H1 (cell line): ENCODE data around the gene TAOK1. TPM values are rescaled to one million over a fixed set of nuclear protein-coding genes. Genes with fewer than 3 reads are reported as not detected.

Source experiments
- CTCF ChIA-PET: fragments of 300-600 bp; sonication (Branson Sonifier 250); formaldehyde crosslinking; loops from one replicate; lab custom pipeline; 2021; ENCODE audit not compliant: partially characterized antibody; lab: Charles Lee
- POLR2A ChIA-PET: fragments of 300-600 bp; sonication (Branson Sonifier 250); formaldehyde crosslinking; loops from one replicate; lab custom pipeline; 2021; ENCODE audit warnings: inconsistent platforms; ENCODE audit not compliant: partially characterized antibody; lab: Charles Lee
- DNase-seq, 2 experiments: peaks; one replicate each; pipeline versions ENCODE4 v3.0.0 to v3.0.0-alpha.2; 2010 to 2022; ENCODE audit warnings: low spot score in 2 of 2, low read depth in 1 of 2, mixed read lengths in 1 of 2
- FAIRE-seq: peaks from 2 replicates; lab custom pipeline; 2011; peaks lifted over from hg19 to GRCh38; lab: Jason Lieb, UNC
- H2AFZ ChIP-seq: 2 replicates; pipeline ENCODE4 v1.8.1; 2012; ENCODE audit warnings: low read length, inconsistent platforms
- H2AK5ac ChIP-seq: 2 replicates; pipeline ENCODE4 v1.6.1; 2013; ENCODE audit warnings: low read depth, low read length
- H2BK120ac ChIP-seq: replicated peaks from 2 replicates; pipeline ENCODE3; 2013; ENCODE audit warnings: low read depth, low read length, inconsistent platforms
- H2BK12ac ChIP-seq: 2 replicates; pipeline ENCODE4 v1.6.1; 2013; ENCODE audit warnings: low read depth, low read length
- H2BK15ac ChIP-seq: 2 replicates; pipeline ENCODE4 v1.6.1; 2013; ENCODE audit warnings: low read length
- H2BK20ac ChIP-seq: 2 replicates; pipeline ENCODE4 v1.6.1; 2013; ENCODE audit warnings: low read length
- H2BK5ac ChIP-seq: 2 replicates; pipeline ENCODE4 v1.6.1; 2013; ENCODE audit warnings: low read depth, low read length
- H3K14ac ChIP-seq: 2 replicates; pipeline ENCODE4 v1.6.1; 2013; ENCODE audit warnings: inconsistent platforms; ENCODE audit not compliant: insufficient read length
- H3K18ac ChIP-seq: 2 replicates; pipeline ENCODE4 v1.6.1; 2013; ENCODE audit warnings: low read length; ENCODE audit errors: extremely low read depth
- H3K23ac ChIP-seq: 2 replicates; pipeline ENCODE4 v1.6.1; 2013; ENCODE audit warnings: inconsistent platforms; ENCODE audit not compliant: insufficient read length
- H3K23me2 ChIP-seq: 2 replicates; pipeline ENCODE4 v1.6.1; 2013; ENCODE audit warnings: low read depth, low read length
- H3K27ac ChIP-seq: 2 replicates; pipeline ENCODE4 v1.6.1; 2011; ENCODE audit warnings: low read depth, low read length, inconsistent platforms
- H3K27me3 ChIP-seq, 4 experiments: replicated peaks in 1 of 4; 1 replicate in 1 of 4; 2 replicates in 3 of 4; pipeline versions ENCODE4 v1.6.1 to v1.8.1; 2011 to 2013; ENCODE audit warnings: low read length in 3 of 4, mild to moderate bottlenecking in 3 of 4, inconsistent platforms in 2 of 4, mixed read lengths in 2 of 4, moderate library complexity in 1 of 4; ENCODE audit not compliant: control insufficient read depth in 3 of 4, insufficient read depth in 3 of 4; ENCODE audit errors: extremely low read depth in 1 of 4
- H3K36me3 ChIP-seq, 4 experiments: 2 replicates each; pipeline versions ENCODE4 v1.6.1 to v1.8.1; 2011 to 2013; ENCODE audit warnings: mild to moderate bottlenecking in 4 of 4, low read length in 3 of 4, moderate library complexity in 2 of 4, control low read depth in 1 of 4, inconsistent platforms in 1 of 4; ENCODE audit not compliant: insufficient read depth in 4 of 4, control insufficient read depth in 2 of 4
- H3K4ac ChIP-seq: replicated peaks from 2 replicates; pipeline ENCODE3; 2013; ENCODE audit warnings: low read length, low read depth, mixed read lengths, inconsistent platforms; ENCODE audit not compliant: insufficient read length
- H3K4me1 ChIP-seq, 4 experiments: replicated peaks in 1 of 4; 1 replicate in 1 of 4; 2 replicates in 3 of 4; pipeline versions ENCODE4 v1.6.1 to v1.8.1; 2011 to 2013; ENCODE audit warnings: low read length in 3 of 4, inconsistent platforms in 2 of 4, mixed read lengths in 1 of 4; ENCODE audit not compliant: insufficient read depth in 4 of 4, control insufficient read depth in 3 of 4
- H3K4me2 ChIP-seq, 2 experiments: 2 replicates each; pipeline versions ENCODE4 v1.6.1 to v1.8.1; 2011 to 2013; ENCODE audit warnings: low read depth in 2 of 2, low read length in 2 of 2, control low read depth in 1 of 2, inconsistent platforms in 1 of 2, mild to moderate bottlenecking in 1 of 2; ENCODE audit not compliant: insufficient read depth in 1 of 2
- H3K4me3 ChIP-seq, 4 experiments: fragments of 200-600, 300-600 bp in 1 of 4; sonication (generic), shearing (Covaris generic), sonication (Bioruptor Twin) in 1 of 4; 2 replicates each; pipeline versions ENCODE4 v1.5.1 to v1.8.1; 2011 to 2016; ENCODE audit warnings: low read length in 4 of 4, low read depth in 3 of 4, control low read depth in 2 of 4, inconsistent platforms in 2 of 4, mild to moderate bottlenecking in 2 of 4, mixed read lengths in 1 of 4, moderate library complexity in 1 of 4; ENCODE audit not compliant: insufficient read depth in 2 of 4; ENCODE audit errors: extremely low read depth in 1 of 4
- H3K56ac ChIP-seq: replicated peaks from 2 replicates; pipeline ENCODE3; 2013; ENCODE audit warnings: low read depth, mild to moderate bottlenecking, mixed read lengths, low read length, inconsistent platforms; ENCODE audit not compliant: insufficient read length
- H3K79me1 ChIP-seq: 2 replicates; pipeline ENCODE4 v1.6.1; 2013; ENCODE audit warnings: low read depth, low read length, control low read depth
- H3K79me2 ChIP-seq, 2 experiments: 2 replicates each; pipeline versions ENCODE4 v1.6.1 to v1.8.1; 2012 to 2013; ENCODE audit warnings: low read length in 2 of 2, mild to moderate bottlenecking in 2 of 2, inconsistent platforms in 1 of 2; ENCODE audit not compliant: insufficient read depth in 2 of 2, control insufficient read depth in 1 of 2
- H3K9ac ChIP-seq, 4 experiments: replicated peaks in 1 of 4; 1 replicate in 1 of 4; 2 replicates in 3 of 4; pipeline versions ENCODE4 v1.6.1 to v1.8.1; 2011 to 2013; ENCODE audit warnings: low read depth in 3 of 4, low read length in 3 of 4, control low read depth in 2 of 4, mild to moderate bottlenecking in 2 of 4, moderate library complexity in 2 of 4, inconsistent platforms in 1 of 4; ENCODE audit errors: extremely low read depth in 1 of 4
- H3K9me3 ChIP-seq, 2 experiments: 2 replicates each; pipeline versions ENCODE4 v1.6.1 to v1.8.1; 2012 to 2013; ENCODE audit warnings: mild to moderate bottlenecking in 2 of 2, moderate library complexity in 2 of 2, control low read depth in 1 of 2, inconsistent platforms in 1 of 2, low read depth in 1 of 2, low read length in 1 of 2, mixed read lengths in 1 of 2; ENCODE audit not compliant: insufficient read depth in 2 of 2
- H4K20me1 ChIP-seq, 2 experiments: replicated peaks in 1 of 2; 2 replicates each; pipeline versions ENCODE3 to v1.8.1; 2011 to 2013; ENCODE audit warnings: inconsistent platforms in 2 of 2, low read length in 2 of 2, mild to moderate bottlenecking in 1 of 2; ENCODE audit not compliant: insufficient read depth in 2 of 2, control insufficient read depth in 1 of 2
- H4K5ac ChIP-seq: 2 replicates; pipeline ENCODE4 v1.6.1; 2013; ENCODE audit warnings: low read length, low read depth, mixed read lengths, inconsistent platforms; ENCODE audit not compliant: insufficient read length
- H4K8ac ChIP-seq: 2 replicates; pipeline ENCODE4 v1.8.0; 2013; ENCODE audit warnings: mild to moderate bottlenecking, moderate library complexity, low read length, inconsistent platforms; ENCODE audit not compliant: insufficient read depth; ENCODE audit errors: extremely low read depth
- H4K91ac ChIP-seq: replicated peaks from 2 replicates; pipeline ENCODE3; 2013; ENCODE audit warnings: low read length, mixed read lengths, inconsistent platforms; ENCODE audit not compliant: insufficient read length
- ASH2L ChIP-seq: fragments of 200-600, 300-600 bp; sonication (generic); IDR thresholded peaks from one replicate; pipeline ENCODE4 v1.7.1; 2017; ENCODE audit warnings: low read length
- KDM4A ChIP-seq: IDR thresholded peaks from one replicate; pipeline ENCODE4 v1.7.1; 2012; ENCODE audit warnings: low read depth, mild to moderate bottlenecking, moderate library complexity, low read length, inconsistent platforms; ENCODE audit not compliant: severe bottlenecking
- NRF1 ChIP-seq: IDR thresholded peaks from 2 replicates; pipeline ENCODE4 v1.6.1; 2011; ENCODE audit warnings: mild to moderate bottlenecking, low read depth, low read length, improper control_type of control experiment
- SAP30 ChIP-seq: fragments of 300-600 bp; sonication (generic); IDR thresholded peaks from 2 replicates; pipeline ENCODE4 v1.7.1; 2012; ENCODE audit warnings: low read length, moderate library complexity, mild to moderate bottlenecking, inconsistent platforms; ENCODE audit not compliant: insufficient read depth, insufficient replicate concordance
- SRF ChIP-seq: IDR thresholded peaks from 2 replicates; pipeline ENCODE4 v1.6.1; 2011; ENCODE audit warnings: mild to moderate bottlenecking, low read depth, low read length, moderate library complexity
- TBP ChIP-seq: IDR thresholded peaks from 2 replicates; pipeline ENCODE4 v1.6.1; 2011; ENCODE audit warnings: low read depth, low read length, improper control_type of control experiment
- TCF12 ChIP-seq: IDR thresholded peaks from 2 replicates; pipeline ENCODE4 v1.6.1; 2011; ENCODE audit warnings: low read depth, mild to moderate bottlenecking, low read length
- WGBS, 2 experiments: shearing (Covaris generic) in 1 of 2; methylation state at CpG; one replicate each; pipeline versions ENCODE4 v1.1.6 to v1.1.7; 2013 to 2015; ENCODE audit warnings: low lambda C conversion rate in 2 of 2, mixed read lengths in 2 of 2, inconsistent platforms in 1 of 2, low coverage in 1 of 2, missing lambda C conversion rate in 1 of 2; ENCODE audit not compliant: insufficient replicate concordance in 2 of 2, insufficient coverage in 1 of 2, insufficient read length in 1 of 2; ENCODE audit errors: extremely low coverage in 1 of 2, missing lambda C conversion rate in 1 of 2; 5-methylcytosine and 5-hydroxymethylcytosine counted together
- polyA plus RNA-seq, 7 experiments: library from polyadenylated mRNA; depleted of rRNA in 3 of 7; stranded (reverse) in 5 of 7; unstranded in 2 of 7; fragments of >200 nt in 5 of 7; fragments of 200-250 nt in 2 of 7; gene quantifications; 1 replicate in 5 of 7; 2 replicates in 1 of 7; 4 replicates in 1 of 7; pipeline versions ENCODE4 v1.2.1 to v1.2.3, GENCODE V29; 2011 to 2013; ENCODE audit warnings: missing spikeins in 2 of 7, mixed read lengths in 2 of 7
- total RNA-seq: library from RNA; stranded (reverse); fragmentation: NEBNext Ultra II Directional; extraction: Animal tissue kit (Norgen Biotek cat#: 25700); gene quantifications from 2 replicates; pipeline ENCODE4 v1.2.1, GENCODE V29; 2021

Gene TAOK1
- total and polyA plus RNA-seq, 2 of the 8 experiments (the other 6 are each of a cell fraction or from before 2014, with no cell fraction given): 12.2 to 90.6 TPM

DNA sequence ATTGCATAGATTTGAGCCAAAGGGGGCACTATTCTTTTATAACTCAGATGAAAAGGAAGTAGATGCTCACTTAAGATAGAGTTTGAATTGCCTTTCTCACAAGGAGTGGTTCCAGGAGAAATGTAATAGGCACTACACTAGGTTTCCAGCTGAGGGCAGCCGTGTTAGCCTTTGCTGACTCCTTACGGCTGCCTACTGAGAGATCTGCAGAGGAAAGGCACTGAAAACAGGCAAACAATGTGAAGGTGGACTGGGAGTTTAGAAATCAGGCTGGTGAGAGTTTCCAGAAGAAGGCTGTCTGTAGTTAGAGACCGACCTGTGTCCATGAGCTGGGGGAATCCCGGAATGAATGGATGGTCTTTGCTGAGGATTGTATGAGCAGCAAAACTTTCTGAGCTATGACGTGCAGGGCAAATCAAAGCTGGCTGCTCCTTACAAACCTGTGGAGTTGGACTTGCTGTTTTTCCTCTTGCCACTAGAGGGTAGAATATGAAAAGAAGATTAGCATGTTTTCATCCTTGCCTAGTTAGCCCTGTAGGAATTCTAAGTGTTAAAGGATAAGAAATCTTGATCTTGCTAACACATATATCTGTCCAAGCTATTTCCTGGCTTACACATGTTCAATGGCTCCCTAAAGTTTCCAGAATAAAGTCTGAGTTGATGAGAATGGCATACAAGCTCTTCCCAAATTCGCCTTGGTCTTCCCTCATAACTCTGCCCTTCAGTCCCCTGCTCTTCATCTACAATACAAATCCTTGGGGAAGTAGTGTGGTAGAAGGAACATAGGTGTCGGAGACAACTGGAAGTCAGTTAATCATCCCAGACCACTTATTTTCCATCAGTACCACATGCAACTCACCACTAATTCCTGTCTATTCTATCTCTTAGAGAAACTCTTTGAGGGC lies 20.1 kb upstream of the TAOK1 start:
- Histone ChIP-seq H3K27ac (no peak overlapping the region), H3K23me2 (0 out of 2 replicates have a peak, but pooled peaks cover 2% of the 10 kb centered on the region), H3K9me3 (no peaks in the 10 kb centered on the region), H2BK12ac (no peak overlapping the region), H3K4me2 (peak overlapping the region; percentile 41 to 79), H4K5ac (no peak overlapping the region), H3K23ac (no peak overlapping the region), H3K56ac (no peak overlapping the region), H3K27me3 (no peaks in the 10 kb centered on the region), H3K36me3 (no peaks in the 10 kb centered on the region), H3K14ac (no peak overlapping the region), H2BK20ac (no peak overlapping the region), H3K79me2 (no peaks in the 10 kb centered on the region), H4K91ac (no peak overlapping the region), H4K8ac (no peak overlapping the region), H3K79me1 (no peaks in the 10 kb centered on the region), H3K18ac (0 out of 2 replicates have a peak overlapping the region, but pooled peaks have one; percentile 65), H4K20me1 (no peaks in the 10 kb centered on the region), H2AK5ac (no peak overlapping the region), H2BK15ac (no peak overlapping the region), H3K4me3 (peak overlapping the region in 2 of 4 experiments; percentile 13 to 48; a peak in 3 of 8 replicates), H3K4ac (no peak overlapping the region), H3K9ac (peak overlapping the region in 1 of 4 experiments; percentile 9; a peak in 1 of 7 replicates), H2AFZ (peak overlapping the region; percentile 98), H3K4me1 (peaks cover 2 to 7% (median 3%) of the 10 kb centered on the region in 4 experiments; a peak in 5 of 7 replicates), H2BK5ac (no peak overlapping the region), H2BK120ac (no peak overlapping the region)
- CTCF ChIA-PET: interaction anchor here (0.6 to 6.4 kb wide), 74 partner anchors 9 to 573 kb away, joined by 3 to 79 read pairs (median 4); partner anchors contain the start of gene TAOK1
- peak; percentile 98 for FAIRE-seq
- peak in 1 of 2 experiments; percentile 78 for DNase-seq
- WGBS, 2 experiments: 23% methylated on average over 7 of the region's 7 CpGs; no CpG with 5 or more reads in 1 of the 2 experiments
- POLR2A ChIA-PET: interaction anchor here (0.6 to 1.5 kb wide), 4 partner anchors 20 to 198 kb away, joined by 4 to 10 read pairs (median 4); partner anchors contain the start of genes NUFIP2, TAOK1 and TP53I13
- TF ChIP-seq SRF: no peak
- TF ChIP-seq NRF1: no peak
- TF ChIP-seq TCF12: no peak
- TF ChIP-seq KDM4A: no peak
- TF ChIP-seq ASH2L: peak; percentile 55
- no peak for TF ChIP-seq SAP30
- no peak for TF ChIP-seq TBP
